ENCODE data around the gene CCDC81.

- no peak for TF ChIP-seq CTCF (conservative IDR thresholded peaks at IDR 0.05; ENCODE audit: low read depth, low read length)
- TF ChIP-seq EZH2 (IDR thresholded peaks at IDR 0.05; ENCODE audit: borderline replicate concordance, low read depth, low read length, poor library complexity, severe bottlenecking) = no peak
Observed at GRCh38 chr11:86418106-86418505, 43.4 kb downstream of the CCDC81 start.
